Measurements from ENCODE around the gene FAM219A.
"Not testable (repeated sequence)": the region's sequence is repeated elsewhere in the genome, so short reads cannot be mapped to it uniquely, and the experiment has no call there.

The FAM219A gene

GRCh38 chr9:34482746-34483145, 24.4 kb upstream of the FAM219A start:
- not testable (repeated sequence) for DNase-seq

- not testable (repeated sequence) for DNase-seq
Measured at GRCh38 chr9:34481620-34482019, 23.2 kb upstream of the FAM219A start.

- no peak for DNase-seq
Measured at GRCh38 chr9:34479431-34479866, 21.1 kb upstream of the FAM219A start.

GRCh38 chr9:34477541-34477940, 19.2 kb upstream of the FAM219A start:
- no peak for DNase-seq

- no peak for DNase-seq
Measured at GRCh38 chr9:34475097-34475496, 16.7 kb upstream of the FAM219A start.

- DNase-seq = no peak
Measured at GRCh38 chr9:34465468-34465867, 7.1 kb upstream of the FAM219A start.

- DNase-seq = no peak
Measured at GRCh38 chr9:34464571-34464970, 6.2 kb upstream of the FAM219A start.

GRCh38 chr9:34463901-34464232, 5.5 kb upstream of the FAM219A start:
- DNase-seq = no peak

- no peak for DNase-seq
Measured at GRCh38 chr9:34463098-34463900, 4.9 kb upstream of the FAM219A start.

- no peak for DNase-seq
Measured at GRCh38 chr9:34459941-34460340, 1.6 kb upstream of the FAM219A start.

GRCh38 chr9:34459356-34459755, 986 bp upstream of the FAM219A start:
- no peak for DNase-seq

GRCh38 chr9:34458959-34459340, 580 bp upstream of the FAM219A start:
- no peak for DNase-seq

GRCh38 chr9:34457266-34458012, 931 bp downstream of the FAM219A start:
- DNase-seq = peak; percentile 24

GRCh38 chr9:34456746-34457145, 1.6 kb downstream of the FAM219A start:
- no peak for DNase-seq

- no peak for DNase-seq
Measured at GRCh38 chr9:34456151-34456550, 2.2 kb downstream of the FAM219A start.

- DNase-seq = no peak
Measured at GRCh38 chr9:34454571-34455065, 3.8 kb downstream of the FAM219A start.

- DNase-seq = no peak
Measured at GRCh38 chr9:34452568-34452967, 5.8 kb downstream of the FAM219A start.

- no peak for DNase-seq
Measured at GRCh38 chr9:34451545-34451944, 6.8 kb downstream of the FAM219A start.

- DNase-seq = no peak
Measured at GRCh38 chr9:34451135-34451534, 7.2 kb downstream of the FAM219A start.

GRCh38 chr9:34450644-34451043, 7.7 kb downstream of the FAM219A start:
- DNase-seq = no peak

- no peak for DNase-seq
Measured at GRCh38 chr9:34446951-34447350, 11.4 kb downstream of the FAM219A start.

GRCh38 chr9:34446468-34446891, 11.9 kb downstream of the FAM219A start:
- no peak for DNase-seq

GRCh38 chr9:34443976-34444375, 14.4 kb downstream of the FAM219A start:
- no peak for DNase-seq

- DNase-seq = no peak
Measured at GRCh38 chr9:34443533-34443932, 14.8 kb downstream of the FAM219A start.
